ENCODE results near the gene FCHSD2.

The FCHSD2 gene

DNA sequence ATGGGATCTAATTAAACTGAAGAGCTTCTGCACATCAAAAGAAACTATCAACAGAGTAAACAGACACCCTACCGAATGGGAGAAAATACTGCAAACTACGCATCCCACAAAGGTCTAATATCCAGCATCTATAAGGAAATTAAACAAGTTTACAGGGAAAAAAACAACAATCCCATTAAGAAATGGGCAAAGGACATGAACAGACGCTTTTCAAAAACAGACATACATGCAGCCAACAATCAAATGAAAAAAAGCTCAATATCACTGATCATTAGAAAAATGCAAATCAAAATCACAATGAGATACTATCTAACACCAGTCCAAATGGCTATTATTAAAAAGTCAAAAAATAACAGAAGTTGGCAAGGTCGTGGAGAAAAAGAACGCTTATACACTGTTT, 117.5 kb downstream of the FCHSD2 start:
- DNase-seq, result no peak
- intact Hi-C loops (cut with DNase I), result no loop called here

DNA sequence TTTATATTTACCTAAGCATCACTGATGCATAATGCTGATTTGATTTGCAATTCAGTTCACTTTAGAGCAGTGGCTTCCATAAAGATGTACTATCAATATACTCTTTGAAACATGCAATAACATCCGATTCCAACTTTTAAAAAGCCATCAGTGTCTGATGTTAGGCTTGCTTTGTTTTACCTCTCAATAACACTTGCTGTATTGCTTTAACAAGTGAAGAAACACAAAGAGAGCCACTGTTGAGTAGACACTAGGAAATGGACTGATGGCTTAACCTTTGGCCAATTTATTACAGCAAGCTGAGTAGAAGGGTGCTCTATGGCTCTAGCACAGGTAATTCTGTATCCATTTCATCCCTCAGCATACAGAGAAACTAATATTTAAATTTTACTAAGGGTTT, 122.1 kb downstream of the FCHSD2 start:
- no peak for DNase-seq
- intact Hi-C loops (cut with DNase I), result loop anchor here (5.0 kb wide), 1 partner anchor 122 kb away; the partner anchor contains the start of gene FCHSD2

DNA sequence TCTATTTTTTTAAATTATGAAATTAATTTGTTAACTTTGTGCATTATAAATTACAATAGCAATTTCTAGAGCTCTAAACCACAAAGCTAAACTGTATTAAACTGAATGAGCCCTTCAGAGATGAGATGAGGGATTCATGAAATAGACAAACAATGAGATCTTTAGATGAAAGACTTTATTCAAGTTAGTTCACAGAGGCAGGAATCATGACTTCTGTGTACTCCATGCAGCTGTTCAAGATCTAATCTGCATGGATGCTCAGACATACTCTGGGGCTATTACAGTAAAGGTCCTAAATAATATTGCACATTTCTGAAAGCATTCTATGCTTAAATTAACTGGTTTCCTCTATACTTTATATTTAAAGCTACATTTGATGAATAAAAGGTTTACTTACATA, 122.7 kb downstream of the FCHSD2 start:
- intact Hi-C loops (cut with DNase I), result loop anchor here (5.0 kb wide), 1 partner anchor 123 kb away; the partner anchor contains the start of gene FCHSD2
- DNase-seq, result no peak

GRCh38 chr11:73018856-73019255, 123.3 kb downstream of the FCHSD2 start:
- intact Hi-C loops (cut with DNase I), result loop anchor here (5.0 kb wide), 1 partner anchor 123 kb away; the partner anchor contains the start of gene FCHSD2
- DNase-seq, result no peak

- intact Hi-C loops (cut with DNase I), result loop anchor here (5.0 kb wide), 1 partner anchor 125 kb away; the partner anchor contains the start of gene FCHSD2
- DNase-seq, result no peak
Measured at GRCh38 chr11:73017024-73017751, 124.9 kb downstream of the FCHSD2 start.

DNA sequence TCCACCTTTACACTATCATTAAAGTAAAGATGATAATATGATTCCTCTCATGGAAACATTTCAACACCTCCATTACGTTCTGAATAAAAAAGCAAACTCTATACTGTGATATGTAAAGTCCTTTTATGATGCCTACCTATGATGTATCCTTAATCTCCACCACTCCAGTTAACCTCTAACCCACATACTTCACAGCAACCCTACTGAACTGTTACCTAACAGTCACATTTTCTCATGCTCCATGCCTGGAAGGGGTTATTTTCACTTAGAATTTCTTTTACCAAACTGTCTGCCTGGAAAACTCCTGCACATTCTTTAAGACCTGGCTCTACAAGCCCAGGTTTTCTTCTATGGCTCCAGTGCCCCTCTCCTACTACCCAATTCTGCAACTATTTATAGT, 129.1 kb downstream of the FCHSD2 start:
- intact Hi-C loops (cut with DNase I), result no loop called here

GRCh38 chr11:73012121-73012863, 129.8 kb downstream of the FCHSD2 start:
- DNase-seq, result no peak
- intact Hi-C loops (cut with DNase I), result no loop called here

More for the DNA sequence above, 129.1 kb downstream of the FCHSD2 start:
- no peak for DNase-seq

DNA sequence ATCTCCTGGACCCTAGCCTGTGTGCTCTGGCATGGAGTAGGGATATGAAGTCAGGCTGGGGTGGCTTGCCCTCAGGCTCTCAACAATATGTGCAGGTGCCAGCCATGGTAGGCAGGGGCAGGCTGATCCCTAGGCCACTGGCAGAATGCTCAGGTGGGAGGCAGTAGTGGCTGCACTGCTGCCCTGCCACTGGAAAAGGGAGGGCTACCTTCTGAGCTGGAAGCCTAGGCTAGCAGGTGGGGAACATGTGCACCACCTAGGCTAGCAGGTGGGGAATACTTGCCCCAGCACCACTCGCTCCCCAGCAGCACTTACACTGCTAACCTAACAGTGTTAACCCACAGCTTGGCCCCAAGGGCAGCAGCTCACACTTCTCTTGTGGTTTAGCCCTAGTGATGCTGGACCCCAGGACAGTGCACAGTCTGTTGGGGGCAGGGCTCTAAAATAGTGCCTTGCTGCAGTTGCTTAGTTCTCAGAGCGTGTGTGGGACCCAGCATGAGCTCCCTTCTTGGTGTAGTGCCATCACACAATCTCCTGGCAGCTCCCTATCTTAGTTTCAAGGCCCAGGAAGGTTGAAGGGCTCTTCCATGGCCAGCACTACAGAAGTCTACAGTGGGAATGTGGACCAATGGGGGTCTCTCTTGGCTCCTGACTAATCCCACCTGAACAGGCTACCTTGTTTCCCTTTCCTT, 130.8 kb downstream of the FCHSD2 start:
- intact Hi-C loops (cut with DNase I), result no loop called here
- peak in 1 of 10 donors; percentile 51 for DNase-seq

DNA sequence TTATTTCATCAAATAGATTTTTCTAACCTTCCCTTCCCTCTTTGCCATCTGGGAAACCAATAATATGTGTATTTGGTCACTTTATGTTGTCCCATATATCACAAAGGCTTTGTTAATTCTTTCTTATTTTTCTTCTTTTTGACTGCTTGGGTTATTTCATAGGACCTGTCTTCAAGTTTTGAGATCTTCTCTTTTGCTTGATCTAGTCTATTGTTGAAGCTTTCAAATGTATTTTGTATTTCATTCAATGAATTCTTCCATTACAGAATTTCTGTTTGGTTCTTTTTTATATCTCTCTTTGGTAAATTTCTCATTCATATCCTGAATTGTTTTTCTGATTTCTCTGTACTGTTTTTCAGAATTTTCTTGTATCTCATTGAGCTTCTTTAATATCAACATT, 132.1 kb downstream of the FCHSD2 start:
- DNase-seq, result no peak
- intact Hi-C loops (cut with DNase I), result no loop called here

DNA sequence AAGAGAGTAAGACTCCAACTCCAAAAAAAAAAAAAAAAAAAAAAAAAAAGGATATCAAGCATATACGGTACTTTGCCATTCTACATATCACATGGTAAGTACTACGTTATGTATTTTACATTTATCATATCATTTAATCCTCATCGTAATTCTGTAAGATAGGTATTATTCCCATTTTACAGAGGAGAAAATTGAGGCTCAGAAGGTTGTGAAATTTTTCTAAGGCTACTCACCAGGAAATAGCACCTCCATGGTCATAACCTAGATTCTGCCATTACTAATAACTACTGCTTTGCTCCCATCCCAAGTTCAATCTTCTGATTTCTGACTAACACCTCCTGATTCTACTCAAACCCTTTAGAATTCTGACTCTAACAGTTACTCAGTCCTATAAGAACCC, 138.0 kb downstream of the FCHSD2 start:
- DNase-seq, result no peak
- intact Hi-C loops (cut with DNase I), result no loop called here

DNA sequence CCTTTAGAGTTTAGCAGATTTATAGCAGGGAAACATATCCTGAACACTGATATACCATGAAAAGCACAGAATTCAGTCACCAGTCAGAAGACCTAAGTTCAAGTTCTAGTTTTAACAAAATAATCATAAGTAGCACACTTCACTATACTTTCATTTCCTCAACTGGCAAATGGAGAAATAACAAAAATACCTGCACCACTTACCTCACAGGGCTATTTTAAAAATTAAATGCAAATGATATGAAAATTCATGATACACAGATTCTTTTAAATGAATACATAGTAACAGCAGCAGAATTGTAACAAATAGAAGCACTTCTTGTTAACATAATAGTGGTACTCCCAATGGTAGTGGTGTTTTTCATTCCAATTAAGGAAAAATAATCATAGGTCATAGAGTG, 139.0 kb downstream of the FCHSD2 start:
- DNase-seq, result no peak
- intact Hi-C loops (cut with DNase I), result no loop called here

GRCh38 chr11:73002214-73002613, 139.9 kb downstream of the FCHSD2 start:
- DNase-seq, result no peak
- intact Hi-C loops (cut with DNase I), result no loop called here

GRCh38 chr11:73001615-73002014, 140.5 kb downstream of the FCHSD2 start:
- intact Hi-C loops (cut with DNase I), result no loop called here
- no peak for DNase-seq

GRCh38 chr11:72998676-72999075, 143.4 kb downstream of the FCHSD2 start:
- DNase-seq, result no peak
- intact Hi-C loops (cut with DNase I), result no loop called here

GRCh38 chr11:72996959-72997358, 145.2 kb downstream of the FCHSD2 start:
- intact Hi-C loops (cut with DNase I), result no loop called here
- no peak for DNase-seq

GRCh38 chr11:72989727-72990126, 152.4 kb downstream of the FCHSD2 start:
- intact Hi-C loops (cut with DNase I), result no loop called here
- no peak for DNase-seq

GRCh38 chr11:72988821-72989220, 153.3 kb downstream of the FCHSD2 start:
- intact Hi-C loops (cut with DNase I), result no loop called here
- no peak for DNase-seq

GRCh38 chr11:72985645-72986044, 156.5 kb downstream of the FCHSD2 start:
- intact Hi-C loops (cut with DNase I), result no loop called here
- no peak for DNase-seq

DNA sequence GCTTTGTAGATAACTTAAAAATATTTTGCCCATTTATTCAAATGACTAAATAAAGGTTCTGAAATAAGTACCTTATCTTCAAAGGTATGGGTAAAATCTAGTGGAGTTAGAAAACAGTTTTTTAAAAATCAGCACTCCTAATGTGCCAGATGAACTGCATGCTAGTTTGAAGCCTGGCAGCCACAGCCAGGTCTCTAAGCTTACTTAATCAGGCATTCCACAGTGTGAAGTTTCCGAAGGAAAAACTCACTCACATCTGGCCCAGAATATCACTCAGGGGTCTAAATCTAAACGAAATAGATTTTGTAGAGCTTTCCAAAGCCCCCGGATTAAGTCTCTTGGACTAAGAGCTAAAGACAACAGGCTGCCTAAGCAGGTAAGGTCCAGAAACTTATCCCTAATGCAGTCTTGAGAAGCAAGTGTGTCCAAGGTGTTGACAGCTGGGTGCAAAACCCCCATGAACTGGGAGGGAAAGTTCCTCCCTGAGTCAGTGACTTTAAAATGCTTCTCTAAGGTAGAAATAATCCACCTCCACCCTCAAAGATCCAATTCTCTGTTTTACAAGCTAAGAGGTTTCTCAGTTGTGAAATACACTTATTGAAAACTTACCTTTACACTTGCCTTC, 157.6 kb downstream of the FCHSD2 start:
- no peak for DNase-seq
- intact Hi-C loops (cut with DNase I), result no loop called here

DNA sequence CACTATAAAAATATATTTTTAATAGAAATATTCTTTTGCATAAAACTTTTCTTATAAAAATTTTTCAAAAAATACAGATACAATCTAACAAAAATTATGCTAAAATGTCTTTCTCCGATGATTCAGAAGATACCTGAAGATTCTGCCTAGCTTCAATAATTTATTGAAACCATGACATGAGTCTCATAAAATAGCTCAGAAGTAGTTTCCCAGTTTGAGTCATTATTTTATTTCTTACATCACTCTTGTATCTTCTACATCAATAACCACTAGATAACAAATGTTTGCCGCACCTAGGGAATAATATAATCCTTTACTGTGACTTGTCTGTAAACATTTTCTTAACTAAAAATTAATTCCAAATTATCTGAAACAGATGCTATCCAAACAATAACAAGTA, 158.6 kb downstream of the FCHSD2 start:
- intact Hi-C loops (cut with DNase I), result no loop called here
- no peak for DNase-seq

All from posterior cingulate gyrus (tissue), 11 donors.